Prostate gland (tissue), 2 donors: ENCODE measurements around the gene ASB15. TPM values are rescaled to one million over a fixed set of nuclear protein-coding genes. Genes with fewer than 3 reads are reported as not detected.

Experiments
- DNase-seq: peaks from one replicate; pipeline ENCODE4 v3.0.0-alpha.2; 2019; ENCODE audit warnings: low spot score
- H3K27ac ChIP-seq, 2 donors: fragments of 200-600 bp; sonication (generic); 2 replicates each; pipeline ENCODE4 v1.5.1; 2017 to 2019
- H3K27me3 ChIP-seq: fragments of 200-600 bp; sonication (generic); replicated peaks from 2 replicates; pipeline ENCODE4 v1.5.1; 2019; ENCODE audit not compliant: insufficient read depth
- H3K36me3 ChIP-seq, 2 donors: fragments of 200-600 bp; sonication (generic); 1 replicate in 1 of 2; 2 replicates in 1 of 2; pipeline versions ENCODE4 v1.5.1 to v1.8.1; 2017 to 2019
- H3K4me1 ChIP-seq: fragments of 200-600 bp; sonication (generic); replicated peaks from 2 replicates; pipeline ENCODE4 v1.5.1; 2019
- H3K4me3 ChIP-seq, 2 donors: fragments of 200-600 bp; sonication (generic); 2 replicates each; pipeline ENCODE4 v1.5.1; 2017 to 2019
- H3K9me3 ChIP-seq: fragments of 200-600 bp; sonication (generic); 2 replicates; pipeline ENCODE4 v1.5.1; 2017
- POLR2A ChIP-seq: fragments of 450-650 bp; IDR thresholded peaks from one replicate; pipeline ENCODE4 v1.6.1; 2016; ENCODE audit warnings: antibody characterized with exemption, mild to moderate bottlenecking
- POLR2AphosphoS5 ChIP-seq: sonication (generic); formaldehyde crosslinking; IDR thresholded peaks from one replicate; pipeline ENCODE4 v1.6.1; 2017; ENCODE audit warnings: antibody characterized with exemption
- WGBS: methylation state at CpG from one replicate; pipeline ENCODE4 v1.1.5; 2018; 5-methylcytosine and 5-hydroxymethylcytosine counted together
- intact Hi-C: fragments of 100-400 bp; cut with DNase I; formaldehyde crosslinking; loops from one replicate; pipeline ENCODE4 v1.14.2; 2022
- total RNA-seq, 2 donors: library from RNA; depleted of rRNA; stranded (reverse); fragments of >200 nt; gene quantifications; one replicate each; pipeline ENCODE4 v1.1.0, GENCODE V29; 2016
- TF ChIP-seq, protein P1 (sequence below), 4 experiments: fragments of 200-600 bp in 2 of 4; fragments of 450-650 bp in 2 of 4; sonication (generic) in 2 of 4; IDR thresholded peaks; 1 replicate in 3 of 4; 2 replicates in 1 of 4; pipeline ENCODE4 v1.5.1; 2016 to 2019; ENCODE audit warnings: antibody characterized with exemption in 4 of 4, mild to moderate bottlenecking in 2 of 4, moderate library complexity in 2 of 4

ASB15 gene
- total RNA-seq, 2 donors from 2014 or later = 1.1 TPM; not detected in 1

- no peak overlapping the region for H3K27ac ChIP-seq
- TF ChIP-seq, protein P1, sequence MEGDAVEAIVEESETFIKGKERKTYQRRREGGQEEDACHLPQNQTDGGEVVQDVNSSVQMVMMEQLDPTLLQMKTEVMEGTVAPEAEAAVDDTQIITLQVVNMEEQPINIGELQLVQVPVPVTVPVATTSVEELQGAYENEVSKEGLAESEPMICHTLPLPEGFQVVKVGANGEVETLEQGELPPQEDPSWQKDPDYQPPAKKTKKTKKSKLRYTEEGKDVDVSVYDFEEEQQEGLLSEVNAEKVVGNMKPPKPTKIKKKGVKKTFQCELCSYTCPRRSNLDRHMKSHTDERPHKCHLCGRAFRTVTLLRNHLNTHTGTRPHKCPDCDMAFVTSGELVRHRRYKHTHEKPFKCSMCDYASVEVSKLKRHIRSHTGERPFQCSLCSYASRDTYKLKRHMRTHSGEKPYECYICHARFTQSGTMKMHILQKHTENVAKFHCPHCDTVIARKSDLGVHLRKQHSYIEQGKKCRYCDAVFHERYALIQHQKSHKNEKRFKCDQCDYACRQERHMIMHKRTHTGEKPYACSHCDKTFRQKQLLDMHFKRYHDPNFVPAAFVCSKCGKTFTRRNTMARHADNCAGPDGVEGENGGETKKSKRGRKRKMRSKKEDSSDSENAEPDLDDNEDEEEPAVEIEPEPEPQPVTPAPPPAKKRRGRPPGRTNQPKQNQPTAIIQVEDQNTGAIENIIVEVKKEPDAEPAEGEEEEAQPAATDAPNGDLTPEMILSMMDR (IDR thresholded peaks at IDR 0.05) = no peak
- TF ChIP-seq POLR2AphosphoS5 (no peak), POLR2A (no peak)
- no peak overlapping the region for H3K4me3 ChIP-seq
- no peaks in the 10 kb centered on the region for H3K4me1 ChIP-seq
- no peaks in the 10 kb centered on the region for H3K27me3 ChIP-seq
- intact Hi-C loops = no loop called here
- DNase-seq = no peak
- H3K36me3 ChIP-seq = peaks cover 0 to 5% of the 10 kb centered on the region in 2 donors
- 79% methylated on average over 1 of the region's 1 CpG for WGBS
- no peaks in the 10 kb centered on the region for H3K9me3 ChIP-seq
Measured at GRCh38 chr7:123687727-123688126, 86.1 kb downstream of the ASB15 start.

Other genes with a start within 250 kb of the ASB15 start
- gene IQUB, start 67.2 kb upstream of the ASB15 start, total RNA-seq = 1 to 10 TPM; 2.0 to 4.8 TPM
- 10 to 100 TPM; 53.3 to 65.8 TPM for gene NDUFA5, start 44.0 kb upstream of the ASB15 start, total RNA-seq
- gene LMOD2, start 54.0 kb downstream of the ASB15 start, total RNA-seq = 1 to 10 TPM in 1 of 2 donors, not detected in 1; 4.6 TPM
- gene WASL, start 147.2 kb downstream of the ASB15 start, total RNA-seq = 10 to 100 TPM; 37.7 to 64.9 TPM
- 1 to 10 TPM in 1 of 2 donors, not detected in 1; 1.6 TPM for gene HYAL4, start 243.3 kb downstream of the ASB15 start, total RNA-seq